Heart left ventricle (tissue), 16 donors: ENCODE measurements around the gene LAPTM5. TPM values are rescaled to one million over a fixed set of nuclear protein-coding genes. Genes with fewer than 3 reads are reported as not detected.
A peak's percentile ranks its signal among the peaks of the same experiment; 100 is the strongest.

Experiments
- ATAC-seq, 4 donors: fragments of 200-7000 bp; cut with Tn5 transposase; one replicate each; pipeline ENCODE4 v1.9.1; 2020 to 2022; ENCODE audit warnings: moderate library complexity in 4 of 4, mild to moderate bottlenecking in 3 of 4, moderate number of reproducible peaks in 1 of 4
- DNase-seq, 5 donors: peaks; one replicate each; pipeline ENCODE4 v3.0.0-alpha.2; 2020
- H3K27ac ChIP-seq, 12 donors: fragments of 200-600 bp; sonication (generic) in 4 of 12; one replicate each; pipeline versions ENCODE4 v1.5.0 to v1.8.0; 2016 to 2022; ENCODE audit warnings: mild to moderate bottlenecking in 2 of 12
- H3K27me3 ChIP-seq, 9 donors: fragments of 200-600 bp; sonication (generic) in 2 of 9; one replicate each; pipeline versions ENCODE4 v1.5.1 to v1.8.0; 2016 to 2022; ENCODE audit warnings: mild to moderate bottlenecking in 3 of 9
- H3K36me3 ChIP-seq, 9 donors: fragments of 200-600 bp; sonication (generic) in 2 of 9; one replicate each; pipeline versions ENCODE4 v1.5.0 to v1.8.0; 2018 to 2022; ENCODE audit warnings: mild to moderate bottlenecking in 2 of 9
- H3K4me1 ChIP-seq, 12 donors: fragments of 200-600 bp; sonication (generic) in 4 of 12; one replicate each; pipeline versions ENCODE4 v1.5.0 to v1.8.0; 2016 to 2022; ENCODE audit warnings: mild to moderate bottlenecking in 3 of 12
- H3K4me3 ChIP-seq, 12 donors: fragments of 200-600 bp; sonication (generic) in 4 of 12; one replicate each; pipeline versions ENCODE4 v1.5.0 to v1.8.0; 2017 to 2022; ENCODE audit warnings: mild to moderate bottlenecking in 9 of 12, moderate library complexity in 4 of 12
- H3K9me3 ChIP-seq, 12 donors: fragments of 200-600 bp; sonication (generic) in 4 of 12; one replicate each; pipeline versions ENCODE4 v1.5.0 to v1.8.0; 2016 to 2022; ENCODE audit warnings: mild to moderate bottlenecking in 1 of 12
- CTCF ChIP-seq, 12 donors: fragments of 200-600 bp; sonication (generic) in 4 of 12; IDR thresholded peaks; one replicate each; pipeline versions ENCODE4 v1.5.0 to v1.8.0; 2018 to 2022; ENCODE audit warnings: antibody characterized with exemption in 12 of 12, mild to moderate bottlenecking in 5 of 12
- POLR2A ChIP-seq, 2 donors: fragments of 450-650 bp; IDR thresholded peaks; one replicate each; pipeline ENCODE4 v1.6.1; 2017; ENCODE audit warnings: antibody characterized with exemption in 2 of 2, mild to moderate bottlenecking in 2 of 2, moderate library complexity in 2 of 2
- WGBS, 4 donors: extraction: QIAGEN DNeasy Blood & Tissue Kit in 2 of 4; methylation state at CpG; one replicate each; pipeline versions ENCODE4 v1.1.5 to v1.1.7; 2013 to 2018; 5-methylcytosine and 5-hydroxymethylcytosine counted together
- intact Hi-C, 10 donors: fragments of 100-400 bp; cut with DNase I; formaldehyde crosslinking; loops; one replicate each; pipeline versions ENCODE4 v1.11.1 to v1.14.2; 2022
- polyA plus RNA-seq, 2 donors: library from polyadenylated mRNA; stranded (reverse); fragments of 200-250 nt; gene quantifications; one replicate each; pipeline ENCODE4 v1.2.3, GENCODE V29; 2013
- total RNA-seq, 9 donors: library from RNA; depleted of rRNA in 2 of 9; stranded (reverse); fragments of >200 nt in 2 of 9; fragmentation: NEBNext Ultra II Directional in 3 of 9; extraction: Animal tissue kit (Norgen Biotek cat#: 25700) in 3 of 9; gene quantifications; one replicate each; pipeline versions ENCODE4 v1.1.0 to v1.2.4, GENCODE V29; 2016 to 2023
- donor health status: ischemic (EF 13 %, LVEDD 7.1; RV severe dilation, severe dysfunction).
- donor health status: healthy with polysubstance abuse.
- donor health status: DM: no; HTN: yes; CAD: no.
- donor health status: DM: no; HTN: no; CAD: no.
- donor health status: ischemic (EF 25% LVEDD 6.9; RV normal size, moderate dysfunction).
- donor health status: ischemic (EF 25% LVEDD 5.7; RV mildly dilated, moderate dysfunction).
- donor health status: healthy.
- donor health status: DM: yes; HTN: yes; CAD: no.
- donor health status: ischemic (EF 35%, LVEDD 5.7; RV mildly dilated, moderate dysfunction).
- donor health status: nonischemic (EF 11% LVEDD 7.7; RV severe dilation, severe dysfunction).
- donor health status: DM: yes; HTN: yes; CAD: no.
- donor health status: PGD.
- donor health status: ischemic (EF 29% LVEDD 5.4; RV normal size, mild dysfunction).
- donor health status: nonischemic (EF 23%, LVEDD 6.1; RV moderate dilation, normal function).

Gene LAPTM5
- total and polyA plus RNA-seq, 11 donors, result 6.9 to 260 (median 14.3) TPM

GRCh38 chr1:30694280-30695175 is 63.0 kb downstream of the LAPTM5 start:
- H3K4me3 ChIP-seq, result no peak overlapping the region
- no peaks in the 10 kb centered on the region for H3K36me3 ChIP-seq
- H3K9me3 ChIP-seq, result no peaks in the 10 kb centered on the region
- peaks cover 0 to 19% (median under 1%) of the 10 kb centered on the region in 9 donors for H3K27me3 ChIP-seq
- H3K27ac ChIP-seq, result peak overlapping the region in 1 of 12 donors; percentile 73
- intact Hi-C loops, result no loop called here
- H3K4me1 ChIP-seq, result peaks cover 0 to 16% (median 0%) of the 10 kb centered on the region in 12 donors
- DNase-seq, result peak in 1 of 5 donors; percentile 17
- 66 to 68% (median 67%) methylated on average over 7 to 8 of the region's 8 CpGs for WGBS, 4 donors
- no peak for TF ChIP-seq POLR2A (IDR thresholded peaks at IDR 0.05)
- no peak for TF ChIP-seq CTCF (IDR thresholded peaks at IDR 0.05)
- no peak for ATAC-seq

GRCh38 chr1:30693822-30694221 is 63.8 kb downstream of the LAPTM5 start:
- no peaks in the 10 kb centered on the region for H3K9me3 ChIP-seq
- no peaks in the 10 kb centered on the region for H3K36me3 ChIP-seq
- H3K27ac ChIP-seq, result no peak overlapping the region
- WGBS, 4 donors, result 59 to 91% (median 86%) methylated on average over 5 of the region's 5 CpGs
- intact Hi-C loops, result no loop called here
- H3K4me3 ChIP-seq, result no peak overlapping the region
- TF ChIP-seq POLR2A (IDR thresholded peaks at IDR 0.05) (no peak), CTCF (IDR thresholded peaks at IDR 0.05) (no peak)
- H3K27me3 ChIP-seq, result peaks cover 0 to 19% (median 3%) of the 10 kb centered on the region in 9 donors
- peaks cover 0 to 14% (median 0%) of the 10 kb centered on the region in 12 donors for H3K4me1 ChIP-seq
- peak in 1 of 5 donors; percentile 5 for DNase-seq
- ATAC-seq, result no peak

- intact Hi-C loops, result no loop called here
- ATAC-seq (no peak), DNase-seq (peak in 1 of 5 donors; percentile 18)
- Histone ChIP-seq H3K4me1 (peaks cover 0 to 10% (median 0%) of the 10 kb centered on the region in 12 donors), H3K9me3 (no peaks in the 10 kb centered on the region), H3K27me3 (peaks cover 0 to 21% (median 3%) of the 10 kb centered on the region in 9 donors), H3K27ac (no peak overlapping the region), H3K36me3 (no peaks in the 10 kb centered on the region), H3K4me3 (no peak overlapping the region)
- 66 to 79% (median 75%) methylated on average over 2 to 3 of the region's 3 CpGs for WGBS, 4 donors
- TF ChIP-seq CTCF (IDR thresholded peaks at IDR 0.05) (no peak), POLR2A (IDR thresholded peaks at IDR 0.05) (no peak)
Measured at GRCh38 chr1:30693366-30693765, 64.2 kb downstream of the LAPTM5 start.

- ATAC-seq, result no peak
Measured at GRCh38 chr1:30692948-30693301, 64.6 kb downstream of the LAPTM5 start.

More at GRCh38 chr1:30692948-30693301, 64.6 kb downstream of the LAPTM5 start:
- Histone ChIP-seq H3K4me1 (peaks cover 0 to 5% (median 0%) of the 10 kb centered on the region in 12 donors), H3K27me3 (peaks cover 0 to 25% (median 3%) of the 10 kb centered on the region in 9 donors), H3K9me3 (no peaks in the 10 kb centered on the region), H3K36me3 (no peaks in the 10 kb centered on the region), H3K27ac (no peak overlapping the region), H3K4me3 (no peak overlapping the region)
- TF ChIP-seq POLR2A (IDR thresholded peaks at IDR 0.05) (no peak), CTCF (IDR thresholded peaks at IDR 0.05) (no peak)
- peak in 1 of 5 donors; percentile 54 for DNase-seq
- WGBS, 4 donors, result 54 to 74% (median 69%) methylated on average over 6 to 7 of the region's 7 CpGs
- intact Hi-C loops, result no loop called here
